ENCODE data around the gene OR1A1.
"Not testable (repeated sequence)": the region's sequence is repeated elsewhere in the genome, so short reads cannot be mapped to it uniquely, and the experiment has no call there.

Gene OR1A1, protein sequence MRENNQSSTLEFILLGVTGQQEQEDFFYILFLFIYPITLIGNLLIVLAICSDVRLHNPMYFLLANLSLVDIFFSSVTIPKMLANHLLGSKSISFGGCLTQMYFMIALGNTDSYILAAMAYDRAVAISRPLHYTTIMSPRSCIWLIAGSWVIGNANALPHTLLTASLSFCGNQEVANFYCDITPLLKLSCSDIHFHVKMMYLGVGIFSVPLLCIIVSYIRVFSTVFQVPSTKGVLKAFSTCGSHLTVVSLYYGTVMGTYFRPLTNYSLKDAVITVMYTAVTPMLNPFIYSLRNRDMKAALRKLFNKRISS

DNA sequence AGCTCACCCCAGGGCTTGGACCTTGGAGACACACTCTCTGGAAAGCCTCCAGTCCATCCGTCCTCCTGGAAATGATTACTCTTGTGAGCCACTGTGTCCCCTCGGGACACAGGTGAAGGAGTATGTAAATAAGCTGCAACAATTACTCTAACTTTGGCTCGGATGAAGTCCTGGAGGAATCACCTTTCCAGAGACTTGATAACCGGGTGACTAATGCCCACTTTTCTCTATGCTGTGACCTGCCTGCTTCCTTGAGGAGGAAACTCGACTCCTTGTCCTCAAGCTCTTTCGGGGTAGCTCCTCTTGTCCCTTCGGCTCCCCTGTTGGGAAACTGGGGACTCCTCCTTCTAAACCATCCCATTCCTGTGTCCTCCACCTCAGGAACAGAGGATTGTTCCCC is at the start of gene OR1A1:
OR1A1 (plus strand) TSS at position 301 of the 400 bp plus-strand sequence. CDS start 7,954 bp downstream, outside the sequence.
- no peak for DNase-seq

DNA sequence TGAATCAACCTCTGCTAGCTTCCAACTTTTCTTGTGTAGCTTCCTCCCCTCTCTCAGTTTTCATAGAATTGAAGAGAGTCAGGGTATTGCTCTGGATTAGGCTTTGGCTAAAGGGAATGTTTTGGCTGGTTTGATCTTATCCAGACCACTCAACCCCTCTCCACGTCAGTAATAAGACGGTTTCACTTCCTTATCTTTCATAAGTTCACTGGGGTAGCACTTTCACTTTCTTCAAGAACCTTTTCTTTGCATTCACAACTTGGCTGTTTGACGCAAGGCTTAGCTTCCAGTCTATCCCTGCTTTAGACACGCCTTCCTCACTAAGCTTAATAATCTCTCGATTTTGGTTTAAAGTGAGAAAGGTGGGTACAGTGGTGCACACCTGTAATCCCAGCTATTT is 39.9 kb upstream of the OR1A1 start:
- DNase-seq, result no peak

DNA sequence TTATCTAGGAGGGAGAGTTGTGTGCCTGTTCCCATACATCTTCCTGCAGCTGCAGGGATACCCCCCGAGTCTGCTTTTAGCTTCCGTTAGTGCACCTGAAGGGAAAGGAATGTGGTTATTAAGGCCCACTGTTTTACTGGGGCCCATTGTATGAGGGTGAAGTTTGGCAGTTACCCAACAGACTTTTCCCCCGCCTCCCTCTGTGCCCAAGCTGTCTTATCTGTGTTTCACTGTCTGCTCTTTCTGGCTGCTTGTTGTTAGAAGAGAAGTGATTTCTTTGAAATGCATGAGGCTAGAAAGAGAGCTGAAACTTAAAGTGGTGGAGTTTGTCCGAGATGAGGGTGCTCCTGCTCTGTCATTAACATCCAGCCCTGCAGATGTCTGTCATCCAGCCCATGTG is 17.5 kb upstream of the OR1A1 start:
- no peak for DNase-seq

DNA sequence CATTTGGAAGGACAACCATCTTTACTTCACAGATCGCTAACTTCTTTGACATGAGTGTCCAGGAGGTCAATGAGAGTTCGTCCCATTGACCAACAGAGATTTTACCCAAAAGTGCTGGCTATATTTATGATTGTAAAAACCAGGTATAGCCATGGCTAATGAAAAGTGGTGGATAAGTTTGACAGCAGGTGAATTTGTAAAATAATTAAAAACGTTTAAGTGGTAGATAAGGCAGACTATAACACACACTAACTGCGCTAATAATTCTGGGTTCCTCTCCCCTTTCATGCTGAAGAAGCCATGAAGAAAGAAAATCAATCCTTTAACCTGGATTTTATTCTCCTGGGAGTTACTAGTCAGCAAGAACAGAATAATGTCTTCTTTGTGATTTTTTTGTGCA is 10.2 kb upstream of the OR1A1 start, which contains the start of gene OR1A2:
OR1A2 (plus strand) TSS at position 301 of the 400 bp plus-strand sequence; CDS start at position 301, 0 bp downstream.
- no peak for DNase-seq

DNA sequence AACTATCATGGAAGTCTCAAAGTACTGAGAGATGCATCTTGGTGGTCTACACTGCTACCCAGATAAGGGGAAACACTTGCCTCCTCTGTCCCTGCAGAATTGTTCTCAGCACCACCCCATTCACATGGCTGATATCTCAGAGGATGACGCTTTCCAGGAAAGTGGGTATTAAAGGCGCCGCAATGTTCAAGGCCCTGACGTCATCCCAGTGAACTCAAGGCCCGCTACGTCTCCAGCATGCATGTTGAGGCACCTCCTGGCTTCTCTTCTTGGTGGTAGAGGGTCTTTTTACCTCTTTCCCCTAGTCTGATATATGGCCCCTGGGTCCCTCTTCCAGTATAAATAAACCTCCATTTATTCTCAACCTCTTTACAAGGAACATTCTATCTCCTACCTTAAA is 1.0 kb downstream of the OR1A1 start:
- no peak for DNase-seq

DNA sequence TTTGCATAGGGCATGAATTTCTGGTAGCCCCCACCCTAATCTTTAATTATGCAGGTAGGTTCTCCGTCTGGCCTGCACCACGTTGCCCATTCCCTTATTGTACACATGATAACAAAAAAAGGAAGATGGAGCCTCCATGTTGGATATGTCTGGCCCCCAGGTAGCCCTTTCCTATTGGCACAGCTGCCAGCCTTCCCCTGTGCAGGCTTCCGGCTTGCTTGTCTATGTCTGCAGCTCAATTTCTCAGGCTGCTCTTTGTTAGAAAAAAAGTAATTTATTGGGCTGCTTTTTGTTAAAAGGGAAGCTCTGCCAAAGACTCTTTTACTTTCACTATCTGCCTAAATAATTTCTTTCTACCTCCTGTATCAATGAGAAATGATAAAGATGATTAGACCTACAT is 5.5 kb downstream of the OR1A1 start:
- DNase-seq, result no peak

DNA sequence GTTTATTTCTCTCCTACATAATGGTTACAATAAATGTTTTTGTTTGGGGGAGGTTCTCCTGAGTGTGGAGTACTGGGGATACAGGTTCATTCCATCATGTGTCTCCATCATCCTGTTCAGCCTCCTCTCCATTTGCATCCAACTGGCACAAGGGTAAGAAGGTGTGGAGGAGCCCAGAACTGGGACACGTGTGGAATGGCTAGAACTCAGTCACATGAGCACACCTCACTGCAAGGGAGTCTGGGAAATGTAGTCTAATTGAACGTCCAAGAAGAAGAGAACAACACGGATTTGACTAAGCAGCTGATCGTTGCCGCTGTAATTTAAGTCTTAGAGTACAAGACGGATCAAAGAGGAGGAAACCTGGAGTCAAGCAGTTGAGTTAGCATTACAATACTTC is 6.1 kb downstream of the OR1A1 start:
- DNase-seq, result no peak

DNA sequence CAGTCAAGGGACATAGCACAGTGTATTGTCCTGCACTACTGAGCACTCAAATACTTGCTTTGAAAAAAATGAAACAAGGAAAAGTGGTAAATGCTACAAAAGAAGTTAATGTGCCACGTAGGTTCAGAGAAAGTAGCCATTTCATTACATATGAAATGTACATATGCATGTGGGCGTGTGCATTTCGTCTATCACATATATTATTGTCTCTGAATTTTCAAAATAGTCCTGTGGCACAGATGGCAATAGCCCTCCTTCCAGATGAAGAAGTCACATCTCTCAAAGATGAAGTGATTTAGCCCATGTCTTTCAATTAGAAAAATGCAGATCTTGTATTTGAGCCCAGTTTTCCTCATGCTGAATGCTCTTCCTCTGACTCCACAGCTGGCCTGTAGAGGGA is 12.5 kb downstream of the OR1A1 start:
- DNase-seq, result not testable (repeated sequence)

DNA sequence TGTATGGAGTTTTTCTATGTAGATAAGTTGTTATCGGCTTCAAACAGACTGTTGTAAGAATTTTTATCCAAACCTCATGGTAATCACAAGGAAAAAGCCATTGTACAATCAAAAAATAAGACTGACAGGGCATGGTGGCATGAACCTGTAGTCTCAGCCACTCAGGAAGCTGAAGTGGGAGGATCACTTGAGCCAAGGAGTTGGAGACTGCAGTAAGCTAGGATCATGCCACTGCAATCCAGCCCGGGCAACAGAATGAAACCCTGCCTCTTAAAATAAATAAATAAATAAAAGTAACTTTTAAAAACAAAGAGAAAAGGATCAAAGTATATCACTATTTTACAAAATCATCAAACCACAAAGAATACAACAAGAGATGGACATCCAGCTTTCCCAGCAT is 14.4 kb downstream of the OR1A1 start:
- DNase-seq, result no peak

DNA sequence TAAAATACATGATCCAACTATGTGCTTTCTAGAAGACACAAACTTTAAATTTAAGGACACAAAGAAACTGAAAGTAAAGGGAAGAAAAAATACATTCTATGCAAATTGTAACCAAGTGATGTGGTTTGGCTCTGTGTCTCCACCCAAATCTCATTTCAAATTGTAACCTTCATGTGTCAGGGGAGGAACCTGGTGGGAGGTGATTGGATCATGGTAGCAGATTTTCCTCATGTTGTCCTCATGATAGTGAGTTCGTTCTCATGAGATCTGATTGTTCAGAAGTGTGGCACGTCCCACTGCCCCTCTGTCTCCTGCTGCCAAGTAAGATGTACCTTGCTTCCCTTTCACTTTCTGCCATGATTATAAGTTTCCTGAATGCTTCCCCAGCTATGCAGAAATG is 15.0 kb downstream of the OR1A1 start:
- no peak for DNase-seq

DNA sequence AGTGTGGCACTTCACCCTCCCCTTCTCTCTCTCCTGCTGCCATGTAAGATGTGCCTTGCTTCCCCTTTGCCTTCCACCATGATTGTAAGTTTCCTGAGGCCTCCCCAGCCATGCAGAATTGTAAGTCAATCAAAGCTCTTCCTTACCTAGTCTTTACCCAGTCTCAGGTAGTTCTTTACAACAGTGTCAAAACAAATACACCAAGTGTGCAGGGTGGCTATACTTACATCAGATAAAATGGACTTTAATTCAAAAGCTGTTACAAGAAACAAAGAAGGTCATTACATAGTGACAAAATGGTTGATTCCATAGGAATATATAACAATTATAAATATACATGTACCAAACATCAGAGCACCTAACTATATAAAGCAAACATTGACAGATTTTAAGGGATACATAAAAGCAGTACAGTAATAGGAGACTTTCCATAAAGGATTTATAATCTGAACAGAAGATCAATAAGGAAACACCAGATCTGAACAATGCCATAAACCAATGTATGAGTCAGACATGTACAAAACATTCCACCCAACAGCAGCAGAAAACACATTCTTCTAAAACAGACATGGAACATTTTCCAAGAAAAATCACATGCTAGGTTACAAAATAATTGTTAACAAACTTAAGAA is 17.4 kb downstream of the OR1A1 start:
- not testable (repeated sequence) for DNase-seq

DNA sequence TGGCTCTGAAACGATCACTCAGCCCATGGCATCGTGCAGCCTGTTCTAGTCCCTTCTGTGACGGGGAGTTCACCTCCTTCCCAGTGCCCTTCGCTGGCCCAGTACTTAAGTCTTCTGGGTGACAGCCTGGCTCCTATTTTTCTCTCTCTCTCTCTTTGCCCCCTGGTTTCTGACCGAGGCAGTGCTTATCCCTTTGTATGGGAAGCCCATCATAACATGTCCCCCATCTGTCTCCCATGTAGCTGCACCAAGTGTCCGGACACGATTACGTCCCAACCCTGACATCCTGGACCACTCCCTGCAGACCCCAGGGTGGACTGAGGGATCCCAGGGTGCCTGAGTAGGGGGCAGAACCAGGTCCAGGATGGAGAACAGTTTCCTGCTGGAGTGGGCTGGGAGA is 24.8 kb downstream of the OR1A1 start:
- not testable (repeated sequence) for DNase-seq

DNA sequence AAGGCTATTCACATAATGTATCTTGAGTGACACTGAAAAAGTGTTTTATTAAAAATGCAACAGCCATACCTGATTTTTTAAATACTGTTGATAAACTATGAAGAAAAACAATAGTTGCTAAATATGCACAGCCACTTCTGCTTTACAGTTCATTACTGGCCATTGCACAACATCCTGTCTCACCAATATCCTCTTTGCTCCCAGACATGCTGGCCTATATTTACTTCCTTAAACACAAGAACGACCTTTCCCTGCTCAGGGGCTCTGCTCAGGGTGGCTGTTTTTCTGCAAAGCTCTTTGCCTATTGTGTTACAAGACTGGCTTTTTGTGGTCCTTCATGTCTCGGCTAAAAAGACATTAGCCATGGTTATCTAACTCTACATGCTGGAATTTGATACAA is 31.2 kb downstream of the OR1A1 start:
- DNase-seq, result not testable (repeated sequence)

DNA sequence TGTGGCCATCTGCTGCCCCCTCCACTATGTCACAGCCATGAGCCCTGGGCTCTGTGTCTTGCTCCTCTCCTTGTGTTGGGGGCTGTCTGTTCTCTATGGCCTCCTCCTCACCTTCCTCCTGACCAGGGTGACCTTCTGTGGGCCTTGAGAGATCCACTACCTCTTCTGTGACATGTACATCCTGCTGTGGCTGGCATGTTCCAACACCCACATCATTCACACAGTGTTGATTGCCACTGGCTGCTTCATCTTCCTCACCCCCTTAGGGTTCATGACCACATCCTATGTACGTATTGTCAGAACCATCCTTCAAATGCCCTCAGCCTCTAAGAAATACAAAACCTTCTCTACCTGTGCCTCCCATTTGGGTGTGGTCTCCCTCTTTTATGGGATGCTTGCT is 33.6 kb downstream of the OR1A1 start:
- not testable (repeated sequence) for DNase-seq

DNA sequence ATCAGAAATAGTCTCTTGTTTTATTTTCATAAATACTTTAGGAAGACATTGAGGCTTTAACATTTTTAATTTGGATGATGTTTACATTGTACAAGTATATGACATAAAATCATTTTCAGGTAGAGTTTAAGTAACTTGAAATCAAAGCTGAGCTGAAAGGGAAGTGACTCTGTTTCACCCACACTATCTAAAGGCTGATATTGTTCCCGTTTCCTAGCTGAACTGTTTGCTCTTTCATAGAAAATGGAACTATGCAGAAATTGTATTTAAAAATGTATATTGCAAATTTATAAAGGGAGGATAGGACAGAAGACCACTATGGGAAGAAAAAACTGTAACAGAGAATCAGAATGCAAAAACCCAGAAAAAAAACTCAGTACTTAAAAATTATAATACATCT is 37.4 kb downstream of the OR1A1 start:
- DNase-seq, result not testable (repeated sequence)

DNA sequence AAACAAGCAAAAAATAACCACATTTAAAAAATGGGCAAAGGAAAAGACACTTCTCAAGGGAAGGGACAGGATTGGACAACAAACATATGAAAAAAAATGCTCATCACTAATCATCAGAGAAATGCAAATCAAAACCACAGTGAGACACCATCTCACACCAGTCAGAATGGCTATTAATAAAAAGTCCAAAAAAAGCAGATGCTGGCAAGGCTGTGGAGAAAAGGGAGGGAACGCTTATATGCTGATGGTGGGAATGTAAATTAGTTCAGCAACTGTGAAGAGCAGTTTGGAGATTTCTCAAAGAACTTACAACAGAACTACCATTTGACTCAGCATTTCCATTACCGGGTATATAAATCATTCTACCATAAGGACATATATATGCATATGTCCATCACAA is 41.5 kb downstream of the OR1A1 start:
- not testable (repeated sequence) for DNase-seq

DNA sequence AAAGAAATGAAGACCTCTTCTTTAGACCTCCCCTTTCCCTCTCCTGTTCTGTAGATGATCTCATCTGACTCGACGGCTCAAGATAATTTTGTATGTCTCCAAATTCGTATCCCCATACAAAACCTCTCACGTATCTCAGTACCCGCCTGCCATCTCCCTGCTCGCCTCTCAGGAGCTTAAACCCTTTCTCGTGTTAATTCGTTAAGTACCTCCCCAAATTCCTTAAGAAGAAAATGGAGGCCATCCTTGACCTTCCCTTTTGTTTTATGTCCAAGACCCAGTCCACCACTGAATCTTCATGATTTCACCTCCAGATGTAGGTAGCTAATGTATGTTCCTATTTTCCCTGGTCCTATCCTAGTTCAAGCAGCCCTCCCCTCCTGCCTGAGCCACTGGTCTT is 49.1 kb downstream of the OR1A1 start:
- DNase-seq, result no peak

DNA sequence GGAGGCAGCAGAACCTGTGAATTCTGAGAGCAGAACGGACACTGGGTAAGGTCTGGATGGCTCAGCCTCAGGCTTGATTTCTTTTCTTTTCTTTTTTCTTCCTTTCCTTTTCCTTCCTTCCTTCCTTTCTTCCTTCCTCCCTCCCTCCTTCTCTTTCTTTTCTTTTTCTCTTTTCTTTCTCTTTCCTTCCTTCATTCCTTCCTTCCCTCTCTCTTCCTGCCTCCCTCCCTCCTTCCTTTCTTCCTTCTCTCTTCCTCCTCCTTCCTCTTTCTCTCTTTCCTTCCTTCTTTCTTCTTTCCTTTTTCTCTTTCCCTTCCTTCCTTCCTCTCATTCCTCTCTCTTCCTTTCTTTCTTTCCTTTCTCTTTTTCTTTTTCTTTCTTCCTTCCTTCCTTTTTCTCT is 52.7 kb downstream of the OR1A1 start:
- DNase-seq, result no peak

DNA sequence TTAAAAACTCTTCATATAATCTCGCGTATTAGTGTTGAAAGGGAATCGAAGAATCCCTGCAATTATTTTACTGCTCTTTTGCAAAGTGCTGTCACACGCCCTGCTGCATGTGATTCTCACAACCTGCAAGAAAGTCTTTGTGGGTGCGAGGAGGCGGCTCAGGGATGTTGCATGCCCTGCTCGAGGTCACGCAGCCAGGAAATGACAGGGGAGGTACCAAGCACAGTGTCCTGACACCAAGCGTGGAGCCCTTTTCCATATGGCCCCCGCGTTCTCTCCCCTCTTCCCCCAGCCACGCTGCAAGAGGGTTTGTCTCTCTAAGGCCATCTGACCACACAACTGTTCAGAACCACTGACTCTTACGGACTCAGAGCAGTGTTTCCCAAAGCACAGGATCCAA is 53.1 kb downstream of the OR1A1 start:
- DNase-seq, result no peak
